SK-N-SH treated with all-trans-retinoic acid at 6 μM for 48 hours (cell line): ENCODE measurements around the gene BAIAP3.

Experiments used
- RARB ChIP-seq: fragments of 250-450 bp; sonication (Bioruptor Pico); IDR thresholded peaks from 2 replicates; pipeline ENCODE4 v1.8.0; 2021; ENCODE audit warnings: mild to moderate bottlenecking, moderate library complexity
- TOX ChIP-seq: fragments of 250-450 bp; sonication (Bioruptor Pico); IDR thresholded peaks from 2 replicates; pipeline ENCODE4 v1.8.0; 2021; ENCODE audit warnings: mild to moderate bottlenecking, moderate library complexity, borderline replicate concordance
- TF ChIP-seq, protein P1 (sequence below): fragments of 250-450 bp; sonication (Bioruptor Pico); IDR thresholded peaks from 2 replicates; pipeline ENCODE4 v1.8.0; 2021; ENCODE audit warnings: low read depth, mild to moderate bottlenecking, moderate library complexity, borderline replicate concordance
- TF ChIP-seq, protein P2 (sequence below): fragments of 250-450 bp; sonication (Bioruptor Pico); IDR thresholded peaks from 2 replicates; pipeline ENCODE4 v1.5.0; 2020; ENCODE audit warnings: mild to moderate bottlenecking, moderate library complexity

DNA sequence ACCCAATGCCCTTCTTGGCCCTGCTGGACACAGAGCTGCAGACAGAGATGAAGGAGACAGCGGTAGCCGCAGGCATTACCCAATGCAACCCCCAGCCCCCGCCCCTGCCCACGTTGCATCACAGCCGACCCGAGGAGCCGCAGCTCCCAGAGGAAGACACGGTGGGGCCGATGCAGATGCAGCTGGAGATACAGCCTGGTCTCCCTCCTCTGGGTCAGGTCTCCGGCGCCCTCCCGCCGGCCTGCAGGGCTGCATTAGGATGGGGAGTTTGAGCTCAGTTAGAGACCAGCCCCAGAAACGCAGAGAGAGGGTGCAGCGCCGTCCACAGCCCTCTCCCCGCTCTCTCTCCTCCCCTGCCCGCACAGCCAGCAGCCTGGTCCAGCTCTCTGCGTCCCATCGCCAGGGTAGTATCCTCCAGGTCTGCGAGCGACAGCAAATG lies 43.4 kb upstream of the BAIAP3 start:
- TF ChIP-seq, protein P1, sequence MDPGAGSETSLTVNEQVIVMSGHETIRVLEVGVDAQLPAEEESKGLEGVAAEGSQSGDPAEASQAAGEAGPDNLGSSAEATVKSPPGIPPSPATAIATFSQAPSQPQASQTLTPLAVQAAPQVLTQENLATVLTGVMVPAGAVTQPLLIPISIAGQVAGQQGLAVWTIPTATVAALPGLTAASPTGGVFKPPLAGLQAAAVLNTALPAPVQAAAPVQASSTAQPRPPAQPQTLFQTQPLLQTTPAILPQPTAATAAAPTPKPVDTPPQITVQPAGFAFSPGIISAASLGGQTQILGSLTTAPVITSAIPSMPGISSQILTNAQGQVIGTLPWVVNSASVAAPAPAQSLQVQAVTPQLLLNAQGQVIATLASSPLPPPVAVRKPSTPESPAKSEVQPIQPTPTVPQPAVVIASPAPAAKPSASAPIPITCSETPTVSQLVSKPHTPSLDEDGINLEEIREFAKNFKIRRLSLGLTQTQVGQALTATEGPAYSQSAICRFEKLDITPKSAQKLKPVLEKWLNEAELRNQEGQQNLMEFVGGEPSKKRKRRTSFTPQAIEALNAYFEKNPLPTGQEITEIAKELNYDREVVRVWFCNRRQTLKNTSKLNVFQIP = no peak
- TF ChIP-seq, protein P2, sequence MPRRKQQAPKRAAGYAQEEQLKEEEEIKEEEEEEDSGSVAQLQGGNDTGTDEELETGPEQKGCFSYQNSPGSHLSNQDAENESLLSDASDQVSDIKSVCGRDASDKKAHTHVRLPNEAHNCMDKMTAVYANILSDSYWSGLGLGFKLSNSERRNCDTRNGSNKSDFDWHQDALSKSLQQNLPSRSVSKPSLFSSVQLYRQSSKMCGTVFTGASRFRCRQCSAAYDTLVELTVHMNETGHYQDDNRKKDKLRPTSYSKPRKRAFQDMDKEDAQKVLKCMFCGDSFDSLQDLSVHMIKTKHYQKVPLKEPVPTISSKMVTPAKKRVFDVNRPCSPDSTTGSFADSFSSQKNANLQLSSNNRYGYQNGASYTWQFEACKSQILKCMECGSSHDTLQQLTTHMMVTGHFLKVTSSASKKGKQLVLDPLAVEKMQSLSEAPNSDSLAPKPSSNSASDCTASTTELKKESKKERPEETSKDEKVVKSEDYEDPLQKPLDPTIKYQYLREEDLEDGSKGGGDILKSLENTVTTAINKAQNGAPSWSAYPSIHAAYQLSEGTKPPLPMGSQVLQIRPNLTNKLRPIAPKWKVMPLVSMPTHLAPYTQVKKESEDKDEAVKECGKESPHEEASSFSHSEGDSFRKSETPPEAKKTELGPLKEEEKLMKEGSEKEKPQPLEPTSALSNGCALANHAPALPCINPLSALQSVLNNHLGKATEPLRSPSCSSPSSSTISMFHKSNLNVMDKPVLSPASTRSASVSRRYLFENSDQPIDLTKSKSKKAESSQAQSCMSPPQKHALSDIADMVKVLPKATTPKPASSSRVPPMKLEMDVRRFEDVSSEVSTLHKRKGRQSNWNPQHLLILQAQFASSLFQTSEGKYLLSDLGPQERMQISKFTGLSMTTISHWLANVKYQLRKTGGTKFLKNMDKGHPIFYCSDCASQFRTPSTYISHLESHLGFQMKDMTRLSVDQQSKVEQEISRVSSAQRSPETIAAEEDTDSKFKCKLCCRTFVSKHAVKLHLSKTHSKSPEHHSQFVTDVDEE = no peak
- TF ChIP-seq RARB (CRISPR knock-in tag) = no peak
- TF ChIP-seq TOX (CRISPR knock-in tag) = no peak
